HUDEP-2 (cell line): ENCODE measurements around the gene FAM174B.

ENCODE experiments used
- DNase-seq, 76 experiments: peaks; one replicate each; lab custom pipeline; 2025; ENCODE audit not compliant: unreplicated experiment in 76 of 76; lab: John Stamatoyannopoulos, UW

FAM174B gene

GRCh38 chr15:92603743-92604470, 51.7 kb downstream of the FAM174B start:
- no peak for DNase-seq

GRCh38 chr15:92603278-92603677, 52.3 kb downstream of the FAM174B start:
- DNase-seq, result no peak

GRCh38 chr15:92602267-92602593, 53.3 kb downstream of the FAM174B start:
- DNase-seq, result no peak

GRCh38 chr15:92601592-92602266, 53.8 kb downstream of the FAM174B start:
- no peak for DNase-seq

DNA sequence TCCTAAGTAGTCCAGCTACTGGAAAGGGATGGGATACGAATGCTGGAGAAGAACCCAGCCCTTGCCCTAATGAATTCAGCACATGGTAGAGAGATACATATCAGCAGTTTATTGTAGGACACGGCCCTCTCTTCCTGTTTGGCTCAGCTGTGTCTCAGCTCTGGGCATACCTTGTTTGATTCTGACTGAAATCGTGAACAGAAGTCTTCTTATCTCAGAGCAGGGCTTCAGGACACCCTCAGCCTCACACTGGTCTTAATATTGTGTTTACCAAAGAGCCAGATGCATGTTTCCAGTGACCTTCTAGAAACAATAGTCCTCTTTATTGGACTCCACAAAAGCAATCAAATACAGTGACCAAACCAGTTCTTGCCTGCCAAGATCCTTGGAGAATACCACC, 54.7 kb downstream of the FAM174B start:
- no peak for DNase-seq

DNA sequence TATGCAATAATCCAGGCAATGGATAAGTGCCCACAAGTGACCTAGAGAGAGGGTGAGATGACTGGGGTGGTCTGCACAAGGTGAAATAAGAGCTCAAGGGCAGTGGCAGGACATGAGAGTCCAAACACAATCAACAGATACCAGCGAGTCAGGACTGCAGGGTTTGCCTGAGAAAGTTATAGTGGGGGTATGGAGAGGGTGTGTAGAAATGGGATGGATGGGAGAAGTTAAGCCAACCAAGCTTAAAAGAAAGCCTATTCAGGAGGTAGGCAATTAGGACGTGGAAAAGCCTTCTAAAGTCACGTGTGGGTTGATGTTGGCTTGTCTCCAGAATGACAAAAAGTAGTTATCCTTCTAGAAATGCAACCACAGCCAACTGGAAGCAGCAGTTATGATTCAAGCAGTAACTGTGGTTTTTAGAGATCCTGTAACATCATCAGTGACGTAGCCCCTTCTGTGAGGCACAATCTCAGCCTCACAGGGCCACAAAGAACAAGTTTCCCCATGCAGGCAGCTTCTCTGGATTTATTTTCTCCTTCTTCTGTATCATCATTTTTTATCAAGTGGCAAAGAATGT, 56.1 kb downstream of the FAM174B start:
- no peak for DNase-seq

GRCh38 chr15:92597548-92597947, 58.0 kb downstream of the FAM174B start:
- DNase-seq, result no peak

DNA sequence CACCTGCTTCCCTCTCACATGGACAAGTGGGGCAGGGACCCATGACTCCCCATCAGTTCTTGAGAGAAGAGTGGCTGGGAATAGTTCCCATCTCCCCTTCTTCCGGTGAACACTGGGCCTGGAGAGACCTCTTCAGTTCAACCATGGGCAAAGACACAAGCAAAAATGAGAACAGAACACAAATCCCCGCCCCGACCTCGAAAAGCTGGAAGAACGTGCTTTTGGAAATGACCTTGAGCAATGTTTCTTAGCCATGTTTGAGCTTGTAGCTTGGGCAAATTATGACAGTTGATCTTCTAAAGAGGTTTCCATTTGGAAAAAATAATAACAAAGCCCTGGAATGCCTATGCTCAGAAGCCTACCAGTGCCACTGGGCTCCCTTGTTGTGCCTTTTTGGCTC, 59.0 kb downstream of the FAM174B start:
- DNase-seq, result no peak

- DNase-seq, result no peak
Observed at GRCh38 chr15:92595506-92596381, 59.8 kb downstream of the FAM174B start.

DNA sequence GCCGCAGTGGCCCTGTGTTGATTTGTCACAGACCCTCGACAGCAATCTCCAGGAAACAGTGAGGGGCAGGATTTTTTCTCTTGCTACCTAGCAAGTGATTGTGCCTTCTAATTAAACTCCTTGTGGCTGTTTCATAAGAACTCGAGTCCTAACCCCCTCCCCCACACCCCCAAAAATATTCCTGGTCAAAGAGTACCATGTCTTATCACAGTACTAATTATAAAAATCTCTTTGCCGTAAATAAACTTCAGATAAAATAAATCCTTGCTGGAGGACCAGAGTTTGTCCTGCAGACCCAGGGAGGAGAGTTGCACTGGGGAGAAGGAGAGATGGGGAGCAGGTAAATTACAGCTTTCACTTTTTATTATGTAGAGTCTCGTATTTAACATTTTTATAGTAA, 64.3 kb downstream of the FAM174B start:
- DNase-seq, result no peak

- no peak for DNase-seq
Observed at GRCh38 chr15:92586966-92587365, 68.6 kb downstream of the FAM174B start.

DNA sequence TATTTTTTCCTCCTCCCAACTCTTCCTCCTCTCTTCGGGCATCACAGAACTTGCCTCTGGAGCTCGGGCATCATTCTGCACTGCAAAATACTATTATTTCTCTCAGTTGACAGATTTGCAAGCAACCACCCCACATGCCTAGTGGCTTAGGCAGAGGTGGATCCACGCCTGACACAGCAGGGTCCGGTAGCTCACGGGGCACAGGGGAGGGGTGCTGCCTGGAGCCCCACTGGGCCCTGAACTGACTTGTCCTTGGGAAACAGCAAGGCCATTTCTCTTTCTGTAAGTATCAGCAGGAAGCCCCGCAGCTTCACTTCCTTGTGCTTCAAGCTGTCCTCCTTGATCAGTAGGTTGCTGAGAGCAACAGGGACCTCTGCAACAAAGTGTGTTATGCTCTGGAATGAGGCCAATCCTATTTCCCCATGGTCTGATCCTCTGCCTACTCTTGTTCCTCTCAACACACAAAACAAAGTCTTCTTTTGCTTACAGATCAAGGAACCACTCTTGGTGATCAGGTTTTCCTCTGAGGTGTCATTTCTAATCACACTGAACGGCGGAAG, 69.1 kb downstream of the FAM174B start:
- DNase-seq, result no peak

DNA sequence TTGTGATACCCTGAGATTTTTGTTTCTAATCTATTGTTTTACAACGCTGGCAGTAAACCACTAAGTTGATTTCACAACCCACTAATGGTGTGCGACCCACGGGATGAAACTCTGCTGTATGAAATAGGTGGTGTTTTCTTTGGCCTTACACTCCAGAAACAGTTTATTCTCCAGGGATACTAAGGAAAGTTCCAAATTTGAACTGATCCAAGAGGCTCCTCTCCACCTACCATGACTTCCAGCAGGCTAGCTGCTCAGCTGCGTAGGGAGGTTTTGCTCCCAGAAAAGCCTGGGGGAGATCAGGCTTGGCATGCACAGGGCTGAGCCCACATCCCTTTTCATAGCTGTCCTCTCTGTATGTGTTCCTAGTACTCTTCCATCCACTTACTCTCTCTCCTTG, 71.5 kb downstream of the FAM174B start:
- DNase-seq, result no peak

- no peak for DNase-seq
Observed at GRCh38 chr15:92583096-92584034, 72.2 kb downstream of the FAM174B start.

GRCh38 chr15:92582206-92582605, 73.4 kb downstream of the FAM174B start:
- DNase-seq, result no peak

DNA sequence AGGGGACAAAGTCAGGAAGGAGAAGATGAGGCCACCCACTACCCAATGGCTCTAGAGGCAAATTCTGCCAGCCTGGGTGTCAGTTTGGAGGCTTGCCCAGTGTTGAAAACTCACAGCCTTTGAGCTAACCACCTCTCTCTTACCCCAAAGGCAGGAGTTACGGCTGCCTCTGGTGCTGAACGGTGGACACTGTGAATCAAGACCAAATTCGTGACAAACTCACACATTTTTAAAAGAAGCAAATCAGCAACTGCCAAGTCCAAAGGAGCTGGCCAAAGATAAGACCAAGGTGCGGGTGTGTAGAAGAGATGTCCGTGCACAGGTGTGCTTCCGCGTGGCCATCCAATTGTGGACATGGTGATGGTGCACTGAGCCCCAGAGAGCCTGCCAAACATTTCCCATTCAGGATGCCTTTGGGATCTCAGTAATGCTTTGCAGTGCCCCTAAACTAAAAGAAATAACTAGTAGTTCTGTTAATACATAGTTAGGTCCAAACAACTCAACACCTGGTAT, 74.6 kb downstream of the FAM174B start:
- DNase-seq, result no peak

DNA sequence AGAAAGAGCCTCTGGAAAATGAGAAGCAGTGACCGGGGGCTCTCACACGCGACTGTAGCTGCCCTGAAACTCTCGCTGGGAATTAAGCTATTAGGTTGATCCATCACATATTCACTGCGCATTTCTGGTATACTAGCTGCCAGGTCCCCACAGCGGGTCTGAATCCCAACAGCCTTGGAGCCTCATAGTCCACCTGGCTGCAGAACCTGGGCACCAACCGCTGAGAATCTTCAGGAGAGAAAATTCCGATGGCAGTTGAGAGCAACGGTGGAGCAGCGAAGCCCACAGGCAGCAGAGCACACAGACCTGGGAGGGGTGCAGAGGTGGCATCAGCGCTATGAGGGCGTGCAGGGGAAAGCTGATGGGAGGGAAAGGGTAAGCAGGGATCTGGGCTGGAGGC, 75.1 kb downstream of the FAM174B start:
- DNase-seq, result no peak

- no peak for DNase-seq
Observed at GRCh38 chr15:92579931-92580470, 75.6 kb downstream of the FAM174B start.

- no peak for DNase-seq
Observed at GRCh38 chr15:92579486-92579885, 76.1 kb downstream of the FAM174B start.
